ENCODE results near the gene ARID3A. TPM values are rescaled to one million over a fixed set of nuclear protein-coding genes. Genes with fewer than 3 reads are reported as not detected.

Gene ARID3A
- total RNA-seq, 3 donors from 2014 or later (not counting 1 experiment from before 2014, with no cell fraction given) = 15.9 to 24.6 (median 24.2) TPM

GRCh38 chr19:1008268-1009040 is 82.6 kb downstream of the ARID3A start:
- Mint-ChIP-seq H3K9me3 (no peaks in the 10 kb centered on the region), H3K4me3 (no peak overlapping the region), H3K27me3 (ENCODE audit: low read depth in 2 of 2) (no peaks in the 10 kb centered on the region), H3K27ac (no peak overlapping the region), H3K4me1 (peaks cover 0 to 4% of the 10 kb centered on the region in 2 donors), H3K36me3 (no peaks in the 10 kb centered on the region)
- H3K4me3 ChIP-seq (ENCODE audit: low read length) = no peak overlapping the region
- peaks cover 27% of the 10 kb centered on the region for H3K36me3 ChIP-seq (ENCODE audit: control insufficient read depth, insufficient read depth, low read length)
- H3K9me3 ChIP-seq (ENCODE audit: control insufficient read depth, insufficient read depth, low read length) = no peaks in the 10 kb centered on the region
- no peak for TF ChIP-seq CTCF (IDR thresholded peaks at IDR 0.05)
- no peak for DNase-seq
- intact Hi-C loops (cut with micrococcal nuclease) = no loop called here
- H3K4me1 ChIP-seq (ENCODE audit: control insufficient read depth, insufficient read depth, low read length) = no peaks in the 10 kb centered on the region
- 93% methylated on average over 42 of the region's 45 CpGs for WGBS (ENCODE audit: insufficient coverage)
- H3K27me3 ChIP-seq (ENCODE audit: control insufficient read depth, insufficient read depth, low read length) = no peaks in the 10 kb centered on the region
- no peak overlapping the region for H3K27ac ChIP-seq (ENCODE audit: low read length)
- no peak for ATAC-seq

DNA sequence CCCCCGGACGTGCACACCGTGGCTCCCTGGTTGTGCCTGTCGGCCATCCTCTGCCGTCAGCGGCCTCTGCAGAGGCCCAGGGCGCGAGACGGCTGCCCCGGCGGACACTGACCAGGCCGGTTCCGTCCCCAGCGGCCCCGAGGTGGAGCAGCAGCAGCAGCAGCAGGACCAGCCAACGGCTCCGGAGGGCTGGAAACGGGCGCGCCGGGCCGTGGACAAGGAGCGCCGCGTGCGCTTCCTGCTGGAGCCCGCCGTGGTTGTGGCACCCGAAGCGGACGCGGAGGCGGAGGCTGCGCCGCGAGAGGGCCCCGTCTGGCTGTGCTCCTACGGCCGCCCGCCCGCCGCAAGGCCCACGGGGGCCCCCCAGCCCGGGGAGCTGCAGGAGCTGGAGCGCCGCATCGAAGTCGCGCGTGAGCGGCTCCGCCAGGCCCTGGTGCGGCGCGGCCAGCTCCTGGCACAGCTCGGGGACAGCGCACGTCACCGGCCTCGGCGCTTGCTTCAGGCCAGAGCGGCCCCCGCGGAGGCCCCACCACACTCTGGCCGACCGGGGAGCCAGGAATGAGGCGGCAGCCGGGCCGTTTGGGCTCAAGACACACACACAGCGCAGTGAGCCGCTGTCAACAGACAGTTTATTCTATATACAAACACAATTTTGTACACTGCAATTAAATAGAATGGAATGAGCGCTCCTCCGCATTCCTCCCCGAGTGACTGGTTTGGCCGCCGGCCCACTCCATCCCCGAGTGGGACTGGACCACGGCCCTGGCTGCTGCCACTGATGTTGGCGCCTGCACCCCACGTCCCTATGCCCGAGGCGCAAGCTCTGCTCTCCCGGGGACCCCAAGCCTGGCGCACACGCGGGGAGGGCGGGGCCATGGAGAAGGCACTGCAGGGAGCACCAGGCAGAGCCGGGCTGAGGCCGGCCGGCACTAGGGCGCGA is 83.5 kb downstream of the ARID3A start:
- no peak for DNase-seq
- Mint-ChIP-seq H3K36me3 (no peaks in the 10 kb centered on the region), H3K27ac (no peak overlapping the region), H3K27me3 (ENCODE audit: low read depth in 2 of 2) (no peaks in the 10 kb centered on the region), H3K4me1 (peaks cover 0 to 4% of the 10 kb centered on the region in 2 donors), H3K4me3 (no peak overlapping the region), H3K9me3 (no peaks in the 10 kb centered on the region)
- intact Hi-C loops (cut with micrococcal nuclease) = no loop called here
- no peak for TF ChIP-seq CTCF (IDR thresholded peaks at IDR 0.05)
- no peak overlapping the region for H3K4me3 ChIP-seq (ENCODE audit: low read length)
- no peak for ATAC-seq
- peaks cover 33% of the 10 kb centered on the region for H3K36me3 ChIP-seq (ENCODE audit: control insufficient read depth, insufficient read depth, low read length)
- H3K9me3 ChIP-seq (ENCODE audit: control insufficient read depth, insufficient read depth, low read length) = no peaks in the 10 kb centered on the region
- no peaks in the 10 kb centered on the region for H3K27me3 ChIP-seq (ENCODE audit: control insufficient read depth, insufficient read depth, low read length)
- H3K4me1 ChIP-seq (ENCODE audit: control insufficient read depth, insufficient read depth, low read length) = no peaks in the 10 kb centered on the region
- WGBS (ENCODE audit: insufficient coverage) = 90% methylated on average over 90 of the region's 92 CpGs
- no peak overlapping the region for H3K27ac ChIP-seq (ENCODE audit: low read length)

- peaks cover 36% of the 10 kb centered on the region for H3K36me3 ChIP-seq (ENCODE audit: control insufficient read depth, insufficient read depth, low read length)
- H3K27me3 ChIP-seq (ENCODE audit: control insufficient read depth, insufficient read depth, low read length) = no peaks in the 10 kb centered on the region
- no peak overlapping the region for H3K4me3 ChIP-seq (ENCODE audit: low read length)
- intact Hi-C loops (cut with micrococcal nuclease) = no loop called here
- no peak overlapping the region for H3K27ac Mint-ChIP-seq
- H3K4me1 Mint-ChIP-seq = peaks cover 0 to 4% of the 10 kb centered on the region in 2 donors
- DNase-seq = no peak
- peak in 2 of 3 donors; percentile 8 to 19 for ATAC-seq
- H3K9me3 Mint-ChIP-seq = no peaks in the 10 kb centered on the region
- TF ChIP-seq CTCF (IDR thresholded peaks at IDR 0.05) = no peak
- H3K27me3 Mint-ChIP-seq (ENCODE audit: low read depth in 2 of 2) = no peaks in the 10 kb centered on the region
- WGBS (ENCODE audit: insufficient coverage) = 95% methylated on average over 29 of the region's 29 CpGs
- H3K36me3 Mint-ChIP-seq = no peaks in the 10 kb centered on the region
- no peaks in the 10 kb centered on the region for H3K4me1 ChIP-seq (ENCODE audit: control insufficient read depth, insufficient read depth, low read length)
- H3K9me3 ChIP-seq (ENCODE audit: control insufficient read depth, insufficient read depth, low read length) = no peaks in the 10 kb centered on the region
- no peak overlapping the region for H3K4me3 Mint-ChIP-seq
- no peak overlapping the region for H3K27ac ChIP-seq (ENCODE audit: low read length)
These were observed 84.2 kb downstream of the ARID3A start for GRCh38 chr19:1009981-1010538.
